Measurements from ENCODE around the gene KPTN.

The KPTN gene

DNA sequence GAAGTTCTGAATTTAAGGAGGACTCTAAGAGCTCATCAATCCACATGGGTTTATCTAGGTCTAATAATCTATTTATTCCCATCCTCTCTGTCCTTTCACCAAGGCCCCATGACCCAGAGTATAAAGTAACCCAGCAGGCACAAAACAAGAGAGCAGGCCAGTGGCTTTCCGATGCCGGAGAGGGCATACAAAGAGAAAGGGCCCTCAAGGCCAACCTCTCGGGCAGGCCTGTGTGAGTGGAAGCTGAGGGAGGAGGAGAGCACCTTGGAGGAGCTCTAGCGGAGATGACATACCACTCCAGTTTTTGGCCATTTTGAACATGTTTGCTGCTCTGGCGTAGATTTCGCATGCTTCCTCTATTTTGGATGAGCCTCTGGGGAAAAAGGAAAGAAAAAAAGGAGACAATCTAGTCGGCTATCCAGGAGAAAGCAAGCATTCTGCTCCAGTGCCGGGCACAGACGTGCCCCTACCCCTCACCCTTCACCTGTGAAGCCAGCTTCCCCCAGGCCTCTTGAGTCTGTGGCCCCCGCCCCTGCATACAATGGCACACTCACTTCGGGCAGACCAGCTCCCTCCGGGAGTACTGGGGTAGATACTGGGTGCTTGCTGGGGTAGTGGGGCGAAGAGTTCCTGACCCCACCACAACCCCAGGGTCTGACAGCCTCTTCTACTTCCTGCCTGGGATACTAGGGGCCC, 19.3 kb upstream of the KPTN start:
- H3K4me3 ChIP-seq (ENCODE audit: low read depth, low read length), result no peak overlapping the region
- H3K27me3 ChIP-seq (ENCODE audit: insufficient read depth, low read depth, severe bottlenecking), result no peaks in the 10 kb centered on the region
- no peaks in the 10 kb centered on the region for H3K9me3 ChIP-seq (ENCODE audit: severe bottlenecking)
- H3K36me3 ChIP-seq, result peaks cover 73% of the 10 kb centered on the region
- DNase-seq, result no peak
- no peak overlapping the region for H3K27ac ChIP-seq
- TF ChIP-seq, protein P1, sequence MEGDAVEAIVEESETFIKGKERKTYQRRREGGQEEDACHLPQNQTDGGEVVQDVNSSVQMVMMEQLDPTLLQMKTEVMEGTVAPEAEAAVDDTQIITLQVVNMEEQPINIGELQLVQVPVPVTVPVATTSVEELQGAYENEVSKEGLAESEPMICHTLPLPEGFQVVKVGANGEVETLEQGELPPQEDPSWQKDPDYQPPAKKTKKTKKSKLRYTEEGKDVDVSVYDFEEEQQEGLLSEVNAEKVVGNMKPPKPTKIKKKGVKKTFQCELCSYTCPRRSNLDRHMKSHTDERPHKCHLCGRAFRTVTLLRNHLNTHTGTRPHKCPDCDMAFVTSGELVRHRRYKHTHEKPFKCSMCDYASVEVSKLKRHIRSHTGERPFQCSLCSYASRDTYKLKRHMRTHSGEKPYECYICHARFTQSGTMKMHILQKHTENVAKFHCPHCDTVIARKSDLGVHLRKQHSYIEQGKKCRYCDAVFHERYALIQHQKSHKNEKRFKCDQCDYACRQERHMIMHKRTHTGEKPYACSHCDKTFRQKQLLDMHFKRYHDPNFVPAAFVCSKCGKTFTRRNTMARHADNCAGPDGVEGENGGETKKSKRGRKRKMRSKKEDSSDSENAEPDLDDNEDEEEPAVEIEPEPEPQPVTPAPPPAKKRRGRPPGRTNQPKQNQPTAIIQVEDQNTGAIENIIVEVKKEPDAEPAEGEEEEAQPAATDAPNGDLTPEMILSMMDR (IDR thresholded peaks at IDR 0.05; ENCODE audit: low read depth, low read length), result no peak

GRCh38 chr19:47499863-47500830, 16.1 kb upstream of the KPTN start:
- Histone ChIP-seq H3K4me3 (ENCODE audit: low read depth, low read length) (no peak overlapping the region), H3K9me3 (ENCODE audit: severe bottlenecking) (no peaks in the 10 kb centered on the region), H3K36me3 (peaks cover 86% of the 10 kb centered on the region), H3K27me3 (ENCODE audit: insufficient read depth, low read depth, severe bottlenecking) (no peaks in the 10 kb centered on the region), H3K27ac (peak overlapping the region; percentile 25; the same call in 1 of the 2 replicates)
- TF ChIP-seq, protein P1 (IDR thresholded peaks at IDR 0.05; ENCODE audit: low read depth, low read length), result no peak
- DNase-seq, result no peak

GRCh38 chr19:47499371-47499770, 15.4 kb upstream of the KPTN start:
- no peak for DNase-seq
- Histone ChIP-seq H3K27ac (peak overlapping the region; percentile 25; the same call in 1 of the 2 replicates), H3K4me3 (ENCODE audit: low read depth, low read length) (no peak overlapping the region), H3K27me3 (ENCODE audit: insufficient read depth, low read depth, severe bottlenecking) (no peaks in the 10 kb centered on the region), H3K9me3 (ENCODE audit: severe bottlenecking) (no peaks in the 10 kb centered on the region), H3K36me3 (peaks cover 79% of the 10 kb centered on the region)
- TF ChIP-seq, protein P1 (IDR thresholded peaks at IDR 0.05; ENCODE audit: low read depth, low read length), result no peak

- Histone ChIP-seq H3K27ac (peak overlapping the region; percentile 75; the same call in 1 of the 2 replicates), H3K36me3 (peaks cover 82% of the 10 kb centered on the region), H3K4me3 (ENCODE audit: low read depth, low read length) (no peak overlapping the region), H3K27me3 (ENCODE audit: insufficient read depth, low read depth, severe bottlenecking) (no peaks in the 10 kb centered on the region), H3K9me3 (ENCODE audit: severe bottlenecking) (no peaks in the 10 kb centered on the region)
- DNase-seq, result no peak
- TF ChIP-seq, protein P1 (IDR thresholded peaks at IDR 0.05; ENCODE audit: low read depth, low read length), result no peak
Observed at GRCh38 chr19:47498561-47498960, 14.5 kb upstream of the KPTN start.

DNA sequence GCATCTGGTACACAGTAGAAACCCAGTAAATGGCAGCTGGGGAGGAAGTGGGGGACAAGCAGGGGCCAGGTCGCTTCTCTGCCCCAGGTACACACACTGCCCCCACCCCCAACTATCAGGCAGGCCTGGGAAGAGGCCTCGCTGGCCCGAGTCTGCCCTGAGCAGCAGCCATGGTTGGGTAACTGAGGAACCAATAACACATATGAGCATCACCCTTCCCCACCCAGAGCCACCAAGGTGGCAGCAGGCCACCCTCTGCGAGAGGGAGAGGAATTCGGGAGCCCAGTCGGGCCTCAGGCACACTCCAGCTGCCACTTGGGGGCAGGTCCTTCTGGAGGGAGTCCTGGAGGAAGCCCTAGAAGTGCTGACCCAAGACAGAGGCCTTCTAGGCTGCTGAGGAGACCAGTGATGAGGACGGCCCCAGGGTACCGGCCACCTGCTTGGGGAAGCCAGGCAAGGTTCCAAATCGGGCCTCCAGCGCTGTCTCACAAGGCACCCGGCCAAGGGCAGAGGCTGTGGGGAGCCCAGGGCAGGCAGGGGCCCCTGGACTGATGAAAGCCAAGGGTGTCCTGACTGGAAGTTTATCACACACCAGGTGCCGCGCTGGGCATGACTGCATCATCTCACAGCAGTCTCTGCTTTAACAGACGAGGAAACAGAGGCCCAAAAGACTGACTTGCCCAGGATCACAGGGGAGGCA, 14.0 kb upstream of the KPTN start:
- TF ChIP-seq, protein P1 (IDR thresholded peaks at IDR 0.05; ENCODE audit: low read depth, low read length), result no peak
- DNase-seq, result no peak
- Histone ChIP-seq H3K9me3 (ENCODE audit: severe bottlenecking) (no peaks in the 10 kb centered on the region), H3K36me3 (peaks cover 82% of the 10 kb centered on the region), H3K27me3 (ENCODE audit: insufficient read depth, low read depth, severe bottlenecking) (no peaks in the 10 kb centered on the region), H3K4me3 (ENCODE audit: low read depth, low read length) (no peak overlapping the region), H3K27ac (peak overlapping the region; percentile 75)

All from WERI-Rb-1 (cell line).